GM12878 (cell line): ENCODE results near the gene EHD2. TPM values are rescaled to one million over a fixed set of nuclear protein-coding genes. Genes with fewer than 3 reads are reported as not detected.

ENCODE experiments used
- ATAC-seq: fragments of 200-7000 bp; cut with Tn5 transposase; 3 replicates; pipeline ENCODE4 v1.9.1; 2020; ENCODE audit warnings: mild to moderate bottlenecking, moderate library complexity
- BruUV-seq: library from RNA; stranded (reverse); fragments of 400-500 nt; replicated peaks from 2 replicates; lab custom pipeline; 2021; lab: Mats Ljungman, UMichigan
- CTCF ChIA-PET: fragments of 300-600 bp; sonication (Branson Sonifier 250); formaldehyde crosslinking; extraction: SDS; loops from one replicate; lab custom pipeline; 2021; ENCODE audit warnings: inconsistent platforms; lab: Yijun Ruan, JAX
- POLR2A ChIA-PET: fragments of 350-600 bp; formaldehyde crosslinking; extraction: SDS; loops from one replicate; lab custom pipeline; 2021; ENCODE audit warnings: inconsistent platforms; lab: Charles Lee
- RAD21 ChIA-PET: fragments of 300-600 bp; sonication (Branson Sonifier 250); formaldehyde crosslinking; loops from one replicate; lab custom pipeline; 2023; ENCODE audit warnings: antibody characterized with exemption; ENCODE audit not compliant: unreplicated experiment; lab: Charles Lee
- SMC1A ChIA-PET: fragments of 300-600 bp; sonication (Branson Sonifier 250); formaldehyde crosslinking; loops from one replicate; lab custom pipeline; 2023; ENCODE audit not compliant: unreplicated experiment, uncharacterized antibody; lab: Charles Lee
- DNase-seq: peaks from one replicate; pipeline ENCODE4 v3.0.0-alpha.2; 2011; ENCODE audit warnings: low read depth, low spot score
- FAIRE-seq: peaks from 3 replicates; lab custom pipeline; 2011; peaks lifted over from hg19 to GRCh38; lab: Jason Lieb, UNC
- H2AFZ ChIP-seq: 2 replicates; pipeline ENCODE4 v1.6.0; 2011; ENCODE audit warnings: low read depth, low read length, control low read depth; ENCODE audit not compliant: control insufficient read depth
- H3K27ac ChIP-seq: 2 replicates; pipeline ENCODE4 v1.5.1; 2011; ENCODE audit warnings: control low read depth; ENCODE audit not compliant: control insufficient read depth, insufficient read depth
- H3K27me3 ChIP-seq, 2 experiments: replicated peaks in 1 of 2; 2 replicates each; pipeline versions ENCODE4 v1.6.0 to v1.6.1; 2011; ENCODE audit warnings: low read length in 1 of 2; ENCODE audit not compliant: control insufficient read depth in 2 of 2, insufficient read depth in 2 of 2
- H3K36me3 ChIP-seq, 2 experiments: 2 replicates each; pipeline ENCODE4 v1.5.1; 2011; ENCODE audit warnings: low read length in 1 of 2; ENCODE audit not compliant: control insufficient read depth in 2 of 2, insufficient read depth in 2 of 2
- H3K4me1 ChIP-seq: 2 replicates; pipeline ENCODE4 v1.6.1; 2011; ENCODE audit warnings: mild to moderate bottlenecking, low read length, moderate library complexity, mixed read lengths; ENCODE audit not compliant: control insufficient read depth, insufficient read depth
- H3K4me2 ChIP-seq: 2 replicates; pipeline ENCODE4 v1.6.0; 2011; ENCODE audit warnings: control low read depth; ENCODE audit not compliant: control insufficient read depth, insufficient read depth
- H3K4me3 ChIP-seq: fragments of 200-600 bp; sonication (generic); 2 replicates; pipeline ENCODE4 v1.5.1; 2016
- H3K79me2 ChIP-seq: 2 replicates; pipeline ENCODE4 v1.6.0; 2011; ENCODE audit warnings: low read length; ENCODE audit not compliant: control insufficient read depth, insufficient read depth
- H3K9ac ChIP-seq: 2 replicates; pipeline ENCODE4 v1.8.0; 2011; ENCODE audit warnings: low read length, control low read depth, mixed read lengths; ENCODE audit not compliant: control insufficient read depth, insufficient read depth
- H3K9me3 ChIP-seq: replicated peaks from 3 replicates; pipeline ENCODE4 v1.5.1; 2011; ENCODE audit warnings: mild to moderate bottlenecking, low read length; ENCODE audit not compliant: control insufficient read depth, insufficient read depth
- H4K20me1 ChIP-seq: 2 replicates; pipeline ENCODE4 v1.6.0; 2011; ENCODE audit not compliant: control insufficient read depth, insufficient read depth
- ATF7 ChIP-seq: fragments of 450-650 bp; IDR thresholded peaks from 2 replicates; pipeline ENCODE4 v1.6.1; 2016; ENCODE audit warnings: low read depth, mild to moderate bottlenecking
- BCL11A ChIP-seq: IDR thresholded peaks from 2 replicates; pipeline ENCODE4 v1.6.1; 2011; ENCODE audit warnings: low read depth, low read length
- BHLHE40 ChIP-seq, 2 experiments: fragments of 450-650 bp in 1 of 2; IDR thresholded peaks; 2 replicates each; pipeline ENCODE4 v1.6.1; 2011 to 2017; ENCODE audit warnings: low read depth in 2 of 2, borderline replicate concordance in 1 of 2, improper control_type of control experiment in 1 of 2, low read length in 1 of 2, mild to moderate bottlenecking in 1 of 2
- CEBPB ChIP-seq, 2 experiments: fragments of 150-350 bp in 1 of 2; IDR thresholded peaks; 2 replicates each; pipeline ENCODE4 v1.6.1; 2012 to 2014; ENCODE audit warnings: low read depth in 2 of 2, low read length in 2 of 2, borderline replicate concordance in 1 of 2, inconsistent platforms in 1 of 2
- MAX ChIP-seq: IDR thresholded peaks from 2 replicates; pipeline ENCODE4 v1.6.1; 2012; ENCODE audit warnings: low read depth, low read length, improper control_type of control experiment
- NR2F1 ChIP-seq: fragments of 450-650 bp; conservative IDR thresholded peaks from 2 replicates; pipeline ENCODE4 v1.6.1; 2017; ENCODE audit warnings: mild to moderate bottlenecking
- PKNOX1 ChIP-seq: fragments of 450-650 bp; IDR thresholded peaks from 2 replicates; pipeline ENCODE4 v1.6.1; 2016; ENCODE audit warnings: mild to moderate bottlenecking
- POLR2AphosphoS2 ChIP-seq: IDR thresholded peaks from 2 replicates; pipeline ENCODE4 v1.6.1; 2011; ENCODE audit warnings: low read depth, mild to moderate bottlenecking, low read length, improper control_type of control experiment, moderate library complexity
- YY1 ChIP-seq: IDR thresholded peaks from 2 replicates; pipeline ENCODE4 v1.6.1; 2011; ENCODE audit warnings: low read depth, mild to moderate bottlenecking, low read length
- ZNF274 ChIP-seq: IDR thresholded peaks from one replicate; pipeline ENCODE4 v1.8.0; 2011; ENCODE audit not compliant: insufficient read length, insufficient read depth
- WGBS: methylation state at CpG from one replicate; pipeline ENCODE4 v1.1.6; 2016; ENCODE audit warnings: low lambda C conversion rate; ENCODE audit not compliant: insufficient replicate concordance, insufficient coverage; ENCODE audit errors: missing lambda C conversion rate; 5-methylcytosine and 5-hydroxymethylcytosine counted together
- in situ Hi-C: fragments of 300-500 bp; cut with MboI; formaldehyde crosslinking; loops from 9 replicates; pipeline ENCODE4 v1.14.3; 2018; ENCODE audit warnings: mixed read lengths
- intact Hi-C: fragments of 100-400 bp; cut with micrococcal nuclease; formaldehyde crosslinking; loops from one replicate; pipeline ENCODE4 v1.14.2; 2022; ENCODE audit not compliant: unreplicated experiment
- polyA plus RNA-seq, 11 experiments: library from polyadenylated mRNA; depleted of rRNA in 4 of 11; unstranded in 6 of 11; stranded (reverse) in 5 of 11; fragments of >200 nt; fragmentation: Nextera tagmentation in 4 of 11; fragmentation: Illumina TruSeq in 1 of 11; extraction: Ambion mirVana in 4 of 11; extraction: Trizol in 1 of 11; gene quantifications; 1 replicate in 1 of 11; 2 replicates in 10 of 11; pipeline versions ENCODE4 v1.2.1 to v1.2.3, GENCODE V29; 2011 to 2016; ENCODE audit warnings: inconsistent platforms in 2 of 11, missing spikeins in 2 of 11, low read depth in 1 of 11
- total RNA-seq, 4 experiments: library from RNA; depleted of rRNA in 3 of 4; stranded (reverse); fragments of >200 nt in 3 of 4; fragmentation: Illumina TruSeq in 1 of 4; extraction: Trizol in 1 of 4; gene quantifications; 2 replicates each; pipeline versions ENCODE4 v1.2.1 to v1.2.3, GENCODE V29; 2013 to 2021
- TF ChIP-seq, protein P1 (sequence below): IDR thresholded peaks from 2 replicates; pipeline ENCODE4 v1.6.1; 2012; ENCODE audit warnings: low read depth, low read length, improper control_type of control experiment
- TF ChIP-seq, protein P2 (sequence below): IDR thresholded peaks from 2 replicates; pipeline ENCODE4 v1.6.1; 2011; ENCODE audit warnings: borderline replicate concordance, low read depth, mild to moderate bottlenecking, moderate library complexity, low read length; ENCODE audit not compliant: insufficient read depth, poor library complexity, severe bottlenecking

Gene EHD2
- total and polyA plus RNA-seq, 10 of the 15 experiments (the other 5 are each of a cell fraction or from before 2014, with no cell fraction given), result 0.12 to 0.24 (median 0.23) TPM; not detected in 7

DNA sequence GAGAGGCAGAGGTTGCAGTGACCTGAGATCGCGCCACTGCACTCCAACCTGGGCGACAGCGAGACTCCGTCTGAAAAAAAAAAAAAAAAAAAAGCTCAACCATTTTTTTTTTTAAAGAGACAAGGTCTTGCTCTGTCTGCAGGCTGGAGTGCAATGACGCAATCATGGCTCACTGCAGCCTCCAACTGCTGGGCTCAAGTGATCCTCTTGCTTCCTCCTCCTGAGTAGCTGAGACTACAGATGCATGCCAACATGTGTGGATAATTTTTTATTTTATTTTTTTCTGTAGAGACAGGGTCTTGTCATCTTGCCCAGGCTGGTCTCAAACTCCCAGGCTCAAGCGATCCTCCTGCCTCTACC, 10.3 kb downstream of the EHD2 start:
- CTCF ChIA-PET, result interaction anchor here (0.8 to 1.3 kb wide), 4 partner anchors 11 to 333 kb away, joined by 3 to 5 read pairs (median 4); partner anchors contain the start of genes EHD2 and NOP53
- no peak for DNase-seq
- no peak overlapping the region for H3K9ac ChIP-seq
- H3K27ac ChIP-seq, result no peak overlapping the region
- no peaks in the 10 kb centered on the region for H3K4me1 ChIP-seq
- no peaks in the 10 kb centered on the region for H3K9me3 ChIP-seq
- no peaks in the 10 kb centered on the region for H4K20me1 ChIP-seq
- BruUV-seq, result no TSS peak
- RAD21 ChIA-PET, result interaction anchor here (1.0 kb wide), 1 partner anchor 295 kb away, joined by 4 read pairs; no protein-coding TSS in a partner anchor
- in situ Hi-C loops, result no loop called here
- no peaks in the 10 kb centered on the region for H3K27me3 ChIP-seq
- no peak overlapping the region for H3K4me3 ChIP-seq
- ATAC-seq, result no peak; the same call in 1 of the 3 replicates
- no peak overlapping the region for H3K4me2 ChIP-seq
- no peak for FAIRE-seq
- TF ChIP-seq BHLHE40 (IDR thresholded peaks at IDR 0.05; ENCODE audit: borderline replicate concordance in 1 of 2, low read depth in 2 of 2, low read length in 1 of 2), result no peak
- peak; percentile 25; the same call in 1 of the 2 replicates for TF ChIP-seq YY1
- POLR2A ChIA-PET, result interaction anchor here (0.5 to 0.7 kb wide), 2 partner anchors 16 to 552 kb away, joined by 3 to 5 read pairs; no protein-coding TSS in a partner anchor
- no peaks in the 10 kb centered on the region for H3K79me2 ChIP-seq
- 26% methylated on average over 4 of the region's 7 CpGs for WGBS
- no peaks in the 10 kb centered on the region for H3K36me3 ChIP-seq
- SMC1A ChIA-PET, result no interaction called here
- intact Hi-C loops, result no loop called here
- H2AFZ ChIP-seq, result no peak overlapping the region

GRCh38 chr19:47725759-47726401, 12.7 kb downstream of the EHD2 start:
- no peaks in the 10 kb centered on the region for H3K4me1 ChIP-seq
- H3K4me3 ChIP-seq, result no peak overlapping the region
- no peak overlapping the region for H3K9ac ChIP-seq
- H3K4me2 ChIP-seq, result no peak overlapping the region
- SMC1A ChIA-PET, result no interaction called here
- in situ Hi-C loops (no loop called here), intact Hi-C loops (no loop called here)
- H4K20me1 ChIP-seq, result no peaks in the 10 kb centered on the region
- H3K79me2 ChIP-seq, result no peaks in the 10 kb centered on the region
- ATAC-seq (no peak), DNase-seq (no peak), FAIRE-seq (no peak)
- no peak overlapping the region for H3K27ac ChIP-seq
- CTCF ChIA-PET, result interaction anchor here (1.3 kb wide), 1 partner anchor 19 kb away, joined by 3 read pairs; no protein-coding TSS in a partner anchor
- no peaks in the 10 kb centered on the region for H3K36me3 ChIP-seq
- WGBS, result 84% methylated on average over 48 of the region's 48 CpGs
- H3K9me3 ChIP-seq, result no peaks in the 10 kb centered on the region; the same call in 2 of the 3 replicates
- POLR2A ChIA-PET, result no interaction called here
- no peak overlapping the region for H2AFZ ChIP-seq
- RAD21 ChIA-PET, result no interaction called here
- BruUV-seq, result no TSS peak
- TF ChIP-seq MAX, result no peak
- TF ChIP-seq NR2F1, result no peak
- no peak for TF ChIP-seq POLR2AphosphoS2
- TF ChIP-seq PKNOX1, result no peak
- TF ChIP-seq, protein P1, sequence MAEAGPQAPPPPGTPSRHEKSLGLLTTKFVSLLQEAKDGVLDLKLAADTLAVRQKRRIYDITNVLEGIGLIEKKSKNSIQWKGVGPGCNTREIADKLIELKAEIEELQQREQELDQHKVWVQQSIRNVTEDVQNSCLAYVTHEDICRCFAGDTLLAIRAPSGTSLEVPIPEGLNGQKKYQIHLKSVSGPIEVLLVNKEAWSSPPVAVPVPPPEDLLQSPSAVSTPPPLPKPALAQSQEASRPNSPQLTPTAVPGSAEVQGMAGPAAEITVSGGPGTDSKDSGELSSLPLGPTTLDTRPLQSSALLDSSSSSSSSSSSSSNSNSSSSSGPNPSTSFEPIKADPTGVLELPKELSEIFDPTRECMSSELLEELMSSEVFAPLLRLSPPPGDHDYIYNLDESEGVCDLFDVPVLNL, result no peak
- no peak for TF ChIP-seq ZNF274
- TF ChIP-seq CEBPB (IDR thresholded peaks at IDR 0.05; ENCODE audit: borderline replicate concordance in 1 of 2, low read depth in 2 of 2, low read length in 2 of 2), result no peak
- no peak for TF ChIP-seq BCL11A
- TF ChIP-seq, protein P2, sequence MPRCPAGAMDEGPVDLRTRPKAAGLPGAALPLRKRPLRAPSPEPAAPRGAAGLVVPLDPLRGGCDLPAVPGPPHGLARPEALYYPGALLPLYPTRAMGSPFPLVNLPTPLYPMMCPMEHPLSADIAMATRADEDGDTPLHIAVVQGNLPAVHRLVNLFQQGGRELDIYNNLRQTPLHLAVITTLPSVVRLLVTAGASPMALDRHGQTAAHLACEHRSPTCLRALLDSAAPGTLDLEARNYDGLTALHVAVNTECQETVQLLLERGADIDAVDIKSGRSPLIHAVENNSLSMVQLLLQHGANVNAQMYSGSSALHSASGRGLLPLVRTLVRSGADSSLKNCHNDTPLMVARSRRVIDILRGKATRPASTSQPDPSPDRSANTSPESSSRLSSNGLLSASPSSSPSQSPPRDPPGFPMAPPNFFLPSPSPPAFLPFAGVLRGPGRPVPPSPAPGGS, result no peak
- TF ChIP-seq ATF7, result no peak
- 0 out of 4 replicates have a peak, but pooled peaks cover 0 to 2% of the 10 kb centered on the region in 2 experiments for H3K27me3 ChIP-seq
